Measurements from ENCODE around the gene LNPK.
"Not testable (repeated sequence)": the region's sequence is repeated elsewhere in the genome, so short reads cannot be mapped to it uniquely, and the experiment has no call there.

LNPK gene

GRCh38 chr2:175903384-175903936 lies 98.6 kb downstream of the LNPK start:
- DNase-seq = no peak

- not testable (repeated sequence) for DNase-seq
Observed at GRCh38 chr2:175895957-175896356, 106.1 kb downstream of the LNPK start.

GRCh38 chr2:175892046-175892445 lies 110.0 kb downstream of the LNPK start:
- no peak for DNase-seq

GRCh38 chr2:175890636-175891242 lies 111.3 kb downstream of the LNPK start:
- no peak for DNase-seq

GRCh38 chr2:175889701-175890302 lies 112.3 kb downstream of the LNPK start:
- DNase-seq = no peak

GRCh38 chr2:175887776-175888175 lies 114.3 kb downstream of the LNPK start:
- DNase-seq = no peak

GRCh38 chr2:175884697-175885393 lies 117.2 kb downstream of the LNPK start:
- DNase-seq = no peak

GRCh38 chr2:175883586-175884194 lies 118.4 kb downstream of the LNPK start:
- DNase-seq = no peak

- DNase-seq = no peak
Observed at GRCh38 chr2:175879679-175880078, 122.4 kb downstream of the LNPK start.

GRCh38 chr2:175877845-175878544 lies 124.1 kb downstream of the LNPK start:
- no peak for DNase-seq

GRCh38 chr2:175874291-175874690 lies 127.8 kb downstream of the LNPK start:
- no peak for DNase-seq
